ENCODE measurements around the gene ATP1A4. TPM values are rescaled to one million over a fixed set of nuclear protein-coding genes. Genes with fewer than 3 reads are reported as not detected.

ATP1A4 gene
- total RNA-seq, 6 experiments from 2014 or later: not detected

DNA sequence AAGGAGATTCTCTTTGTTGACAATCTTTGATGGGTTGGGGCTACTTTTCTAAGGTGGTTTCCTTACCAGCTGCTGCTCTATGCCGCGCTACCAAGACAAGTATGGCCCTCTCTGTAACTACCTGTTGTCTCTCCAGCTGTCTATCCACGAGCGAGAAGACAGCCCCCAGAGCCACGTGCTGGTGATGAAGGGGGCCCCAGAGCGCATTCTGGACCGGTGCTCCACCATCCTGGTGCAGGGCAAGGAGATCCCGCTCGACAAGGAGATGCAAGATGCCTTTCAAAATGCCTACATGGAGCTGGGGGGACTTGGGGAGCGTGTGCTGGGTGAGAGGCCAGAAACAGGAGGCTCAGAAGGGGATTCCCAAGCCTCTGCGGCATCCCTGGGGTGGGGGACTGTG, 21.4 kb upstream of the ATP1A4 start:
- intact Hi-C loops (cut with DNase I): no loop called here
- ATAC-seq (no peak), DNase-seq (no peak)
- H3K36me3 ChIP-seq: no peaks in the 10 kb centered on the region
- WGBS (ENCODE audit: insufficient coverage, low coverage, low lambda C conversion rate, missing lambda C conversion rate): 94% methylated on average over 9 of the region's 11 CpGs
- H3K4me1 ChIP-seq: no peaks in the 10 kb centered on the region
- no peak overlapping the region for H3K4me3 ChIP-seq
- no peaks in the 10 kb centered on the region for H3K27me3 ChIP-seq
- TF ChIP-seq, protein P1, sequence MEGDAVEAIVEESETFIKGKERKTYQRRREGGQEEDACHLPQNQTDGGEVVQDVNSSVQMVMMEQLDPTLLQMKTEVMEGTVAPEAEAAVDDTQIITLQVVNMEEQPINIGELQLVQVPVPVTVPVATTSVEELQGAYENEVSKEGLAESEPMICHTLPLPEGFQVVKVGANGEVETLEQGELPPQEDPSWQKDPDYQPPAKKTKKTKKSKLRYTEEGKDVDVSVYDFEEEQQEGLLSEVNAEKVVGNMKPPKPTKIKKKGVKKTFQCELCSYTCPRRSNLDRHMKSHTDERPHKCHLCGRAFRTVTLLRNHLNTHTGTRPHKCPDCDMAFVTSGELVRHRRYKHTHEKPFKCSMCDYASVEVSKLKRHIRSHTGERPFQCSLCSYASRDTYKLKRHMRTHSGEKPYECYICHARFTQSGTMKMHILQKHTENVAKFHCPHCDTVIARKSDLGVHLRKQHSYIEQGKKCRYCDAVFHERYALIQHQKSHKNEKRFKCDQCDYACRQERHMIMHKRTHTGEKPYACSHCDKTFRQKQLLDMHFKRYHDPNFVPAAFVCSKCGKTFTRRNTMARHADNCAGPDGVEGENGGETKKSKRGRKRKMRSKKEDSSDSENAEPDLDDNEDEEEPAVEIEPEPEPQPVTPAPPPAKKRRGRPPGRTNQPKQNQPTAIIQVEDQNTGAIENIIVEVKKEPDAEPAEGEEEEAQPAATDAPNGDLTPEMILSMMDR (IDR thresholded peaks at IDR 0.05): no peak
- no peak for TF ChIP-seq POLR2A (IDR thresholded peaks at IDR 0.05)
- H3K9me3 ChIP-seq: no peaks in the 10 kb centered on the region
- no peak overlapping the region for H3K27ac ChIP-seq

GRCh38 chr1:160130486-160130885, 20.9 kb upstream of the ATP1A4 start:
- WGBS (ENCODE audit: insufficient coverage, low coverage, low lambda C conversion rate, missing lambda C conversion rate): 80% methylated on average over 1 of the region's 5 CpGs
- intact Hi-C loops (cut with DNase I): no loop called here
- TF ChIP-seq POLR2A (IDR thresholded peaks at IDR 0.05): no peak
- TF ChIP-seq, protein P1 (IDR thresholded peaks at IDR 0.05): no peak

DNA sequence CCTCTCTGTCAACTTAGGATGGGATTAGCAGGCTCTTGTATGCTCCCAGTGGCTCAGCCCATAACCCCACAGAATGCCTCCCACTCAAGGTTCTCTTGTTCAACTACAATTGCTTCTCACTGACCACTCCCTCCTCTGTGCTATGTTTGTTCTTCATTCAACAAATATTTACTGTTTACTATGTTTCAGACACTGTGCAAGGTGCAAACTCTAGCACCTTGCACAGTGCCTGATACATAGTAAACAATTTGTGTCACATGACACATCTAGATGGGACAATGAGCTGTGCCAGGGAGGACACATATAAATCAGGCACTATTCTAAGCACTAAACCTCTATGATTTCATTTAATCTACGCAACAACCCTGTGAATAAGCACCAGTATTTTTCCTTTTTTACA, 20.5 kb upstream of the ATP1A4 start:
- H3K36me3 ChIP-seq: no peaks in the 10 kb centered on the region
- ATAC-seq (no peak), DNase-seq (no peak)
- WGBS (ENCODE audit: insufficient coverage, low coverage, low lambda C conversion rate, missing lambda C conversion rate): 88% methylated on average over 1 of the region's 1 CpG
- H3K4me3 ChIP-seq: no peak overlapping the region
- intact Hi-C loops (cut with DNase I): no loop called here
- no peak overlapping the region for H3K27ac ChIP-seq
- no peaks in the 10 kb centered on the region for H3K27me3 ChIP-seq
- no peak for TF ChIP-seq POLR2A (IDR thresholded peaks at IDR 0.05)
- TF ChIP-seq, protein P1 (IDR thresholded peaks at IDR 0.05): no peak
- H3K9me3 ChIP-seq: no peaks in the 10 kb centered on the region
- H3K4me1 ChIP-seq: no peaks in the 10 kb centered on the region

More at GRCh38 chr1:160130486-160130885, 20.9 kb upstream of the ATP1A4 start:
- ATAC-seq (no peak), DNase-seq (no peak)
- Histone ChIP-seq H3K4me1 (no peaks in the 10 kb centered on the region), H3K4me3 (no peak overlapping the region), H3K27me3 (no peaks in the 10 kb centered on the region), H3K27ac (no peak overlapping the region), H3K36me3 (no peaks in the 10 kb centered on the region), H3K9me3 (no peaks in the 10 kb centered on the region)

GRCh38 chr1:160131803-160132565, 19.4 kb upstream of the ATP1A4 start:
- WGBS (ENCODE audit: insufficient coverage, low coverage, low lambda C conversion rate, missing lambda C conversion rate): 56% methylated on average over 8 of the region's 8 CpGs
- Histone ChIP-seq H3K27me3 (no peaks in the 10 kb centered on the region), H3K4me1 (no peaks in the 10 kb centered on the region), H3K4me3 (no peak overlapping the region), H3K9me3 (no peaks in the 10 kb centered on the region), H3K36me3 (no peaks in the 10 kb centered on the region), H3K27ac (no peak overlapping the region)
- intact Hi-C loops (cut with DNase I): no loop called here
- ATAC-seq (peak in 2 of 4 donors; percentile 51 to 78), DNase-seq (peak in 1 of 3 donors; percentile 53)
- no peak for TF ChIP-seq POLR2A (IDR thresholded peaks at IDR 0.05)
- TF ChIP-seq, protein P1 (IDR thresholded peaks at IDR 0.05): no peak

Data from right lobe of liver (tissue), 6 donors.